Esophagus muscularis mucosa (tissue), 4 donors: ENCODE data around the gene PLB1. TPM values are rescaled to one million over a fixed set of nuclear protein-coding genes. Genes with fewer than 3 reads are reported as not detected.

Experiments used
- DNase-seq: peaks from one replicate; pipeline ENCODE4 v3.0.0-alpha.2; 2017; ENCODE audit errors: extremely low spot score
- H3K27ac ChIP-seq, 4 donors: fragments of 200-600 bp; sonication (generic); replicated peaks in 1 of 4; 1 replicate in 3 of 4; 2 replicates in 1 of 4; pipeline ENCODE4 v1.5.1; 2016 to 2019; ENCODE audit warnings: mild to moderate bottlenecking in 1 of 4
- H3K27me3 ChIP-seq, 4 donors: fragments of 200-600 bp; sonication (generic); one replicate each; pipeline versions ENCODE4 v1.5.1 to v1.6.0; 2016 to 2019
- H3K36me3 ChIP-seq, 4 donors: fragments of 200-600 bp; sonication (generic); one replicate each; pipeline ENCODE4 v1.5.1; 2016 to 2019
- H3K4me1 ChIP-seq, 4 donors: fragments of 200-600 bp; sonication (generic); one replicate each; pipeline ENCODE4 v1.5.1; 2016 to 2019
- H3K4me3 ChIP-seq, 4 donors: fragments of 200-600 bp; sonication (generic); 1 replicate in 2 of 4; 2 replicates in 2 of 4; pipeline ENCODE4 v1.5.1; 2016 to 2019; ENCODE audit warnings: mild to moderate bottlenecking in 4 of 4, moderate library complexity in 1 of 4
- H3K9me3 ChIP-seq, 4 donors: fragments of 200-600 bp; sonication (generic); 1 replicate in 3 of 4; 2 replicates in 1 of 4; pipeline ENCODE4 v1.5.1; 2016 to 2019
- EP300 ChIP-seq: sonication (generic); formaldehyde crosslinking; IDR thresholded peaks from one replicate; pipeline ENCODE4 v1.6.1; 2017; ENCODE audit warnings: antibody characterized with exemption
- POLR2A ChIP-seq: fragments of 450-650 bp; IDR thresholded peaks from one replicate; pipeline ENCODE4 v1.6.1; 2017; ENCODE audit warnings: antibody characterized with exemption, moderate library complexity, mild to moderate bottlenecking, low read depth
- POLR2AphosphoS5 ChIP-seq, 2 donors: sonication (generic); formaldehyde crosslinking; IDR thresholded peaks; one replicate each; pipeline ENCODE4 v1.6.1; 2017; ENCODE audit warnings: antibody characterized with exemption in 2 of 2
- WGBS: methylation state at CpG from one replicate; pipeline ENCODE4 v1.1.5; 2018; 5-methylcytosine and 5-hydroxymethylcytosine counted together
- intact Hi-C: fragments of 100-400 bp; cut with DNase I; formaldehyde crosslinking; loops from one replicate; pipeline ENCODE4 v1.15.1; 2023
- small RNA-seq, 3 donors: library from RNA; depleted of rRNA; stranded (forward); fragments of <200 nt; gene quantifications; one replicate each; pipeline ENCODE3, GENCODE V24; 2016
- total RNA-seq, 4 donors: library from RNA; depleted of rRNA; stranded (reverse); fragments of >200 nt; gene quantifications; one replicate each; pipeline versions ENCODE4 v1.1.0 to v1.2.1, GENCODE V29; 2016
- TF ChIP-seq, protein P1 (sequence below), 3 experiments: fragments of 200-600 bp in 2 of 3; fragments of 450-650 bp in 1 of 3; sonication (generic) in 2 of 3; IDR thresholded peaks; one replicate each; pipeline ENCODE4 v1.5.1; 2017 to 2019; ENCODE audit warnings: antibody characterized with exemption in 3 of 3, mild to moderate bottlenecking in 2 of 3, moderate library complexity in 1 of 3

PLB1 gene
- total RNA-seq, 4 donors from 2014 or later = 2.5 to 11.1 (median 7.7) TPM

DNA sequence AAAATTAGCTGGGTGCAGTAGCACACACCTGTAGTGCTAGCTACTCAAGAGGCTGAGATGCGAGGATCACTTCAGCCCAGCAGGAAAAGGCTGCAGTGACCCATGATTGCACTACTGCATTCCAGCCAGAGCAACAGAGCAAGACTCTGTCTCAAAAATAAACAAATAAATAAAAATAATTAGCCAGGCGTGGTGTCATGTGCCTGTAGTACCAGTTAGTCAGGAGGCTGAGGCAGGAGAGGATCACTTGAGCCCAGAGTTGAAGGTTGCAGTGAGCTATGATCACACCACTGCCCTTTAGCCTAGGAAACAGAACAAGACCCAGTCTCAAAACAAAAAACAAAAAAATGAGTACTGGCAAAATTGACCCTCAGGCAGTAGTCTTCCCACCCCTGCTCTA lies 193.9 kb downstream of the PLB1 start:
- H3K27me3 ChIP-seq = no peaks in the 10 kb centered on the region
- H3K4me3 ChIP-seq = no peak overlapping the region
- WGBS = 91% methylated on average over 2 of the region's 2 CpGs
- no peak overlapping the region for H3K27ac ChIP-seq
- intact Hi-C loops = no loop called here
- no peak for DNase-seq
- no peaks in the 10 kb centered on the region for H3K36me3 ChIP-seq
- peaks cover 10 to 24% (median 19%) of the 10 kb centered on the region in 4 donors for H3K4me1 ChIP-seq
- H3K9me3 ChIP-seq = no peaks in the 10 kb centered on the region
- TF ChIP-seq, protein P1, sequence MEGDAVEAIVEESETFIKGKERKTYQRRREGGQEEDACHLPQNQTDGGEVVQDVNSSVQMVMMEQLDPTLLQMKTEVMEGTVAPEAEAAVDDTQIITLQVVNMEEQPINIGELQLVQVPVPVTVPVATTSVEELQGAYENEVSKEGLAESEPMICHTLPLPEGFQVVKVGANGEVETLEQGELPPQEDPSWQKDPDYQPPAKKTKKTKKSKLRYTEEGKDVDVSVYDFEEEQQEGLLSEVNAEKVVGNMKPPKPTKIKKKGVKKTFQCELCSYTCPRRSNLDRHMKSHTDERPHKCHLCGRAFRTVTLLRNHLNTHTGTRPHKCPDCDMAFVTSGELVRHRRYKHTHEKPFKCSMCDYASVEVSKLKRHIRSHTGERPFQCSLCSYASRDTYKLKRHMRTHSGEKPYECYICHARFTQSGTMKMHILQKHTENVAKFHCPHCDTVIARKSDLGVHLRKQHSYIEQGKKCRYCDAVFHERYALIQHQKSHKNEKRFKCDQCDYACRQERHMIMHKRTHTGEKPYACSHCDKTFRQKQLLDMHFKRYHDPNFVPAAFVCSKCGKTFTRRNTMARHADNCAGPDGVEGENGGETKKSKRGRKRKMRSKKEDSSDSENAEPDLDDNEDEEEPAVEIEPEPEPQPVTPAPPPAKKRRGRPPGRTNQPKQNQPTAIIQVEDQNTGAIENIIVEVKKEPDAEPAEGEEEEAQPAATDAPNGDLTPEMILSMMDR (IDR thresholded peaks at IDR 0.05) = no peak
- TF ChIP-seq POLR2AphosphoS5 (IDR thresholded peaks at IDR 0.05) (no peak), EP300 (no peak), POLR2A (no peak)

DNA sequence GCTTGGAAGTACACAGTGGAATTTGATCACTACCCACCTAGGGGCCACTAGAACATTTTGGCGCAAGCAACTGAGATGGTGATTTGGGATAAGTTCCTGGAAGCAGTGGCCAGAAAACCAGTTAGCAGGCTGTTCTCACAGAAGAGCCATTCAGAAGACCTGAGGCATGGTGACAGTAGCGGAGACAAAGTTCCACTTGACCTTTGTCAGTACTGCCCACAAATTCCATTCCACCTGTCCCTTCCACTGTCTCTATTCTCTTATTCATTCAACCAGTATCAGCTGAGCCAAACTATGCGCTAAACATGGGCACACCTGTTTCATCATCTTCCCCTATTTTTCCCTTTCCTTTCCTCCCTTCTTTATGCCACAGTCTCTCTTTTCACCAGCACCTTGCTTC lies 196.6 kb downstream of the PLB1 start:
- no peak for DNase-seq
- Histone ChIP-seq H3K36me3 (no peaks in the 10 kb centered on the region), H3K4me1 (peaks cover 10 to 40% (median 32%) of the 10 kb centered on the region in 4 donors), H3K27ac (no peak overlapping the region), H3K9me3 (no peaks in the 10 kb centered on the region), H3K27me3 (no peaks in the 10 kb centered on the region), H3K4me3 (no peak overlapping the region)
- intact Hi-C loops = no loop called here
- 95% methylated on average over 3 of the region's 3 CpGs for WGBS
- TF ChIP-seq POLR2AphosphoS5 (IDR thresholded peaks at IDR 0.05) (no peak), POLR2A (no peak)
- TF ChIP-seq, protein P1 (IDR thresholded peaks at IDR 0.05) = no peak

DNA sequence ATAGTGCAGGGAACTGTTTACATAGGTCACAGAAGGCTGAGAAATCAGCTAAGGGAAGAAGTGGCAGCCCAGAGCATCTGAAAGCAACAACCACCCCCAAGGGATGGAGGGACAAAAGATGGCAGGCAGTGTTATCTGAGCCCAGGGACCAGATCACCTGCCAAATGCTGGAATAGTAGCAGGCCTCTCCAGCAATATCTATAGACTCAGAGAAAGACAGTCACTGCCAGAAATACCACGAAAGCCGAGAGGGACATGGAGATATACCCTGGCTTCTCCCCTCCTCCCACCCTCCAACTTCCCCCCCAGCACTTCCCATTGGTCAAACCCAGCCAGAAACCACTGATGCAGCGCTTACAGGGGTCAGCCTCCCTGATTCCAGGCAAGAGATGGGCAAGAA lies 197.4 kb downstream of the PLB1 start:
- H3K36me3 ChIP-seq = no peaks in the 10 kb centered on the region
- H3K4me3 ChIP-seq = no peak overlapping the region
- DNase-seq = no peak
- H3K27me3 ChIP-seq = no peaks in the 10 kb centered on the region
- intact Hi-C loops = no loop called here
- H3K9me3 ChIP-seq = no peaks in the 10 kb centered on the region
- TF ChIP-seq, protein P1 (IDR thresholded peaks at IDR 0.05) = no peak
- no peak for TF ChIP-seq POLR2AphosphoS5 (IDR thresholded peaks at IDR 0.05)
- no peak for TF ChIP-seq POLR2A
- TF ChIP-seq EP300 = no peak
- H3K4me1 ChIP-seq = peaks cover 10 to 48% (median 32%) of the 10 kb centered on the region in 4 donors
- WGBS = 94% methylated on average over 3 of the region's 3 CpGs
- no peak overlapping the region for H3K27ac ChIP-seq

Small RNAs within 50 kb of the gene (small RNA-seq; reads per million reads assigned to genes)
- gene RNA5SP89 = 0 reads per million in 3 donors
- gene SNRPGP7 = 0 reads per million in 3 donors

Other genes starting within 250 kb of the PLB1 start
- 100 to 1,000 TPM in 3 of 4 donors, 10 to 100 TPM in 1; 68.9 to 332 (median 176) TPM for gene FOSL2, start 103.2 kb upstream of the PLB1 start, total RNA-seq